Left hindlimb (tissue), 1 donor: ENCODE data around the gene INTS6L.

Experiments
- DNase-seq: peaks from one replicate; pipeline ENCODE4 v3.0.0-alpha.2; 2018

The INTS6L gene

GRCh38 chrX:135520553-135521404 is at the start of gene INTS6L:
INTS6L (plus strand) TSS chrX:135520660; CDS start chrX:135520993, 333 bp downstream.
- DNase-seq = peak; percentile 90

- no peak for DNase-seq
Observed at GRCh38 chrX:135476378-135476777, 44.1 kb upstream of the INTS6L start.

GRCh38 chrX:135477576-135477975 is 42.9 kb upstream of the INTS6L start:
- DNase-seq = peak; percentile 43

GRCh38 chrX:135480076-135480475 is 40.4 kb upstream of the INTS6L start:
- no peak for DNase-seq

GRCh38 chrX:135481696-135482179 is 38.7 kb upstream of the INTS6L start:
- no peak for DNase-seq

GRCh38 chrX:135484641-135485289 is 35.7 kb upstream of the INTS6L start:
- no peak for DNase-seq

- no peak for DNase-seq
Observed at GRCh38 chrX:135489542-135489941, 30.9 kb upstream of the INTS6L start.

- DNase-seq = no peak
Observed at GRCh38 chrX:135490979-135491514, 29.4 kb upstream of the INTS6L start.

- no peak for DNase-seq
Observed at GRCh38 chrX:135494453-135494852, 26.0 kb upstream of the INTS6L start.

GRCh38 chrX:135497736-135498135 is 22.7 kb upstream of the INTS6L start:
- DNase-seq = no peak

GRCh38 chrX:135498236-135498635 is 22.2 kb upstream of the INTS6L start:
- no peak for DNase-seq

GRCh38 chrX:135505351-135505750 is 15.1 kb upstream of the INTS6L start:
- DNase-seq = no peak

- no peak for DNase-seq
Observed at GRCh38 chrX:135509885-135510284, 10.6 kb upstream of the INTS6L start.

- no peak for DNase-seq
Observed at GRCh38 chrX:135512508-135513129, 7.8 kb upstream of the INTS6L start.

- DNase-seq = no peak
Observed at GRCh38 chrX:135513130-135513515, 7.3 kb upstream of the INTS6L start.

- no peak for DNase-seq
Observed at GRCh38 chrX:135516376-135516775, 4.1 kb upstream of the INTS6L start.

- DNase-seq = no peak
Observed at GRCh38 chrX:135518161-135518560, 2.3 kb upstream of the INTS6L start.

GRCh38 chrX:135520022-135520552 is 373 bp upstream of the INTS6L start:
- no peak for DNase-seq

- peak; percentile 93 for DNase-seq
Observed at GRCh38 chrX:135521405-135522131, 1.1 kb downstream of the INTS6L start.

- DNase-seq = no peak
Observed at GRCh38 chrX:135522132-135522530, 1.7 kb downstream of the INTS6L start.

GRCh38 chrX:135522878-135523693 is 2.6 kb downstream of the INTS6L start:
- DNase-seq = no peak
